Measurements from ENCODE around the gene FARS2. TPM values are rescaled to one million over a fixed set of nuclear protein-coding genes. Genes with fewer than 3 reads are reported as not detected.
A peak's percentile ranks its signal among the peaks of the same experiment; 100 is the strongest.

Gene FARS2
- polyA plus RNA-seq, 1 of the 3 experiments (the other 2 are of a cell fraction): 12.5 TPM

DNA sequence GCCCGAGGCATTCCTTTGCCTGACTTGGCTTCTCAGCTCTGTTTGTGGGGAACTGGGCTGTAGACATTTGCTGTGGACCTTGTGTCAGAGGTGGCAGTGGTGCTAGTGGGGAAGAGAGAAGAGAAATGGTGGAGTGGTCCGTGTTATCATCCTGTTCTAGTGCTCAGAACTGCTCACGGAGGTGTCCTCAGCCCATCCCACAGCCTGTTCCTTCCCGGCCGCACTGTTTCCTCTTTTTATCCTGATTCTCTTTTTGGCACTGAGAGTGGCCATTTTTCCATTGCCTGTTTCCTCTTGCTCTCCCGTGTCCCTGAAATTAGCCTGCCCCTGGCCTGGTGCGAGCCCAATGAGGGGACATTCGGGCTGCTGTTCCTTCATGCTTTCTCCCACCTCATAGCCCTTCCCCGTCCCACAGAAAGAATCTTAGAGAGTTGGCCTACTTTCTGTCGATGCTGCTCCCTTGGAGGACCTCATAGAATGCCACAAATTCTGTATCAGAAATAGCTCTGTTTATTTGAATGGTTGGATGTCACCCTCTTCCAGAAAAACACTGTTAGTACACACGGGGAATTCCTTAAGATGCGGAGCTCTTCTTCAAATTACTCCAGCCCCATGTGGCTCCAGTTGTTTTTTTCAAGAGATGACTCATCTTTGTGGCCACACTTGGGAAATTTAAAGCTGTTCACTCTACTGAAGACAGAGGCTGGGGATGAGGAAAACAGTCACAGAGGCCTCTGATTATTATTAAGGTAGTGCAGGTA is 26.1 kb downstream of the FARS2 start (continued):
- TF ChIP-seq, protein P1, sequence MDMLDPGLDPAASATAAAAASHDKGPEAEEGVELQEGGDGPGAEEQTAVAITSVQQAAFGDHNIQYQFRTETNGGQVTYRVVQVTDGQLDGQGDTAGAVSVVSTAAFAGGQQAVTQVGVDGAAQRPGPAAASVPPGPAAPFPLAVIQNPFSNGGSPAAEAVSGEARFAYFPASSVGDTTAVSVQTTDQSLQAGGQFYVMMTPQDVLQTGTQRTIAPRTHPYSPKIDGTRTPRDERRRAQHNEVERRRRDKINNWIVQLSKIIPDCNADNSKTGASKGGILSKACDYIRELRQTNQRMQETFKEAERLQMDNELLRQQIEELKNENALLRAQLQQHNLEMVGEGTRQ (IDR thresholded peaks at IDR 0.05; ENCODE audit: borderline replicate concordance, low read depth, low read length): no peak
- peak; percentile 84 for TF ChIP-seq JUND (IDR thresholded peaks at IDR 0.05)
- no peak for TF ChIP-seq RXRA (IDR thresholded peaks at IDR 0.05; ENCODE audit: borderline replicate concordance, low read depth)
- TF ChIP-seq MXI1 (IDR thresholded peaks at IDR 0.05; ENCODE audit: low read depth, low read length): no peak
- TF ChIP-seq TEAD4 (IDR thresholded peaks at IDR 0.05; ENCODE audit: borderline replicate concordance, insufficient read depth): no peak
- TF ChIP-seq, protein P2, sequence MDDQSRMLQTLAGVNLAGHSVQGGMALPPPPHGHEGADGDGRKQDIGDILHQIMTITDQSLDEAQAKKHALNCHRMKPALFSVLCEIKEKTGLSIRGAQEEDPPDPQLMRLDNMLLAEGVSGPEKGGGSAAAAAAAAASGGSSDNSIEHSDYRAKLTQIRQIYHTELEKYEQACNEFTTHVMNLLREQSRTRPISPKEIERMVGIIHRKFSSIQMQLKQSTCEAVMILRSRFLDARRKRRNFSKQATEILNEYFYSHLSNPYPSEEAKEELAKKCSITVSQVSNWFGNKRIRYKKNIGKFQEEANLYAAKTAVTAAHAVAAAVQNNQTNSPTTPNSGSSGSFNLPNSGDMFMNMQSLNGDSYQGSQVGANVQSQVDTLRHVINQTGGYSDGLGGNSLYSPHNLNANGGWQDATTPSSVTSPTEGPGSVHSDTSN (IDR thresholded peaks at IDR 0.05): no peak
- TF ChIP-seq POLR2AphosphoS5 (IDR thresholded peaks at IDR 0.05; ENCODE audit: low read depth, low read length): no peak
- no peak for TF ChIP-seq CHD2 (IDR thresholded peaks at IDR 0.05; ENCODE audit: low read length, partially characterized antibody)
- no peak; the same call in 1 of the 2 replicates for TF ChIP-seq NFIC (IDR thresholded peaks at IDR 0.05; ENCODE audit: borderline replicate concordance)
- no peak for TF ChIP-seq RAD21 (IDR thresholded peaks at IDR 0.05; ENCODE audit: low read length)
- TF ChIP-seq YY1 (IDR thresholded peaks at IDR 0.05; ENCODE audit: low read depth): no peak
- TF ChIP-seq TAF1 (IDR thresholded peaks at IDR 0.05; ENCODE audit: borderline replicate concordance, low read depth, low read length): no peak
- TF ChIP-seq GATA2 (CRISPR knock-in tag; IDR thresholded peaks at IDR 0.05): no peak
- TF ChIP-seq NRF1 (IDR thresholded peaks at IDR 0.05; ENCODE audit: low read depth, low read length): no peak
- TF ChIP-seq RFX5 (IDR thresholded peaks at IDR 0.05; ENCODE audit: low read length): no peak
- TF ChIP-seq RCOR1 (IDR thresholded peaks at IDR 0.05; ENCODE audit: low read length): no peak
- TF ChIP-seq FOSL2 (IDR thresholded peaks at IDR 0.05; ENCODE audit: borderline replicate concordance, low read depth): peak; percentile 88
- no peak for TF ChIP-seq GABPA (IDR thresholded peaks at IDR 0.05; ENCODE audit: low read depth)
- TF ChIP-seq ELF1 (IDR thresholded peaks at IDR 0.05): no peak
- no peak for TF ChIP-seq FOXJ3 (CRISPR knock-in tag; IDR thresholded peaks at IDR 0.05)
- TF ChIP-seq, protein P3, sequence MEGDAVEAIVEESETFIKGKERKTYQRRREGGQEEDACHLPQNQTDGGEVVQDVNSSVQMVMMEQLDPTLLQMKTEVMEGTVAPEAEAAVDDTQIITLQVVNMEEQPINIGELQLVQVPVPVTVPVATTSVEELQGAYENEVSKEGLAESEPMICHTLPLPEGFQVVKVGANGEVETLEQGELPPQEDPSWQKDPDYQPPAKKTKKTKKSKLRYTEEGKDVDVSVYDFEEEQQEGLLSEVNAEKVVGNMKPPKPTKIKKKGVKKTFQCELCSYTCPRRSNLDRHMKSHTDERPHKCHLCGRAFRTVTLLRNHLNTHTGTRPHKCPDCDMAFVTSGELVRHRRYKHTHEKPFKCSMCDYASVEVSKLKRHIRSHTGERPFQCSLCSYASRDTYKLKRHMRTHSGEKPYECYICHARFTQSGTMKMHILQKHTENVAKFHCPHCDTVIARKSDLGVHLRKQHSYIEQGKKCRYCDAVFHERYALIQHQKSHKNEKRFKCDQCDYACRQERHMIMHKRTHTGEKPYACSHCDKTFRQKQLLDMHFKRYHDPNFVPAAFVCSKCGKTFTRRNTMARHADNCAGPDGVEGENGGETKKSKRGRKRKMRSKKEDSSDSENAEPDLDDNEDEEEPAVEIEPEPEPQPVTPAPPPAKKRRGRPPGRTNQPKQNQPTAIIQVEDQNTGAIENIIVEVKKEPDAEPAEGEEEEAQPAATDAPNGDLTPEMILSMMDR (IDR thresholded peaks at IDR 0.05): no peak
- no peak for TF ChIP-seq SMC3 (IDR thresholded peaks at IDR 0.05; ENCODE audit: low read depth, low read length)
- no peak for TF ChIP-seq MEF2A (IDR thresholded peaks at IDR 0.05; ENCODE audit: borderline replicate concordance, low read depth)
- no peak for TF ChIP-seq SIN3A (IDR thresholded peaks at IDR 0.05; ENCODE audit: borderline replicate concordance, low read depth, low read length)
